ENCODE measurements around the gene PRKN.

The PRKN gene

GRCh38 chr6:161686655-161687054 lies 1040.9 kb downstream of the PRKN start:
- no peak for DNase-seq (ENCODE audit: low read depth)
- TF ChIP-seq MAX (IDR thresholded peaks at IDR 0.05; ENCODE audit: low read depth, low read length) (no peak), CTCF (IDR thresholded peaks at IDR 0.05; ENCODE audit: low read depth, low read length) (no peak), POLR2A (IDR thresholded peaks at IDR 0.05; ENCODE audit: extremely low read depth, insufficient read length) (no peak), MYC (IDR thresholded peaks at IDR 0.05; ENCODE audit: low read depth, low read length) (no peak)
- H3K4me3 ChIP-seq (ENCODE audit: low read depth, low read length): no peak overlapping the region

GRCh38 chr6:161684731-161685475 lies 1042.7 kb downstream of the PRKN start:
- TF ChIP-seq POLR2A (IDR thresholded peaks at IDR 0.05; ENCODE audit: extremely low read depth, insufficient read length) (no peak), CTCF (IDR thresholded peaks at IDR 0.05; ENCODE audit: low read depth, low read length) (no peak), MYC (IDR thresholded peaks at IDR 0.05; ENCODE audit: low read depth, low read length) (no peak), MAX (IDR thresholded peaks at IDR 0.05; ENCODE audit: low read depth, low read length) (no peak)
- H3K4me3 ChIP-seq (ENCODE audit: low read depth, low read length): no peak overlapping the region
- DNase-seq (ENCODE audit: low read depth): no peak

GRCh38 chr6:161683400-161683799 lies 1044.2 kb downstream of the PRKN start:
- TF ChIP-seq MAX (IDR thresholded peaks at IDR 0.05; ENCODE audit: low read depth, low read length): no peak
- TF ChIP-seq MYC (IDR thresholded peaks at IDR 0.05; ENCODE audit: low read depth, low read length): no peak
- TF ChIP-seq POLR2A (IDR thresholded peaks at IDR 0.05; ENCODE audit: extremely low read depth, insufficient read length): no peak
- no peak for TF ChIP-seq CTCF (IDR thresholded peaks at IDR 0.05; ENCODE audit: low read depth, low read length)
- H3K4me3 ChIP-seq (ENCODE audit: low read depth, low read length): no peak overlapping the region
- no peak for DNase-seq (ENCODE audit: low read depth)

- DNase-seq (ENCODE audit: low read depth): no peak
- no peak overlapping the region for H3K4me3 ChIP-seq (ENCODE audit: low read depth, low read length)
- TF ChIP-seq CTCF (IDR thresholded peaks at IDR 0.05; ENCODE audit: low read depth, low read length) (no peak), POLR2A (IDR thresholded peaks at IDR 0.05; ENCODE audit: extremely low read depth, insufficient read length) (no peak), MAX (IDR thresholded peaks at IDR 0.05; ENCODE audit: low read depth, low read length) (no peak), MYC (IDR thresholded peaks at IDR 0.05; ENCODE audit: low read depth, low read length) (no peak)
Observed at GRCh38 chr6:161682982-161683381, 1044.6 kb downstream of the PRKN start.

GRCh38 chr6:161679980-161680538 lies 1047.5 kb downstream of the PRKN start:
- no peak overlapping the region for H3K4me3 ChIP-seq (ENCODE audit: low read depth, low read length)
- DNase-seq (ENCODE audit: low read depth): no peak
- TF ChIP-seq CTCF (IDR thresholded peaks at IDR 0.05; ENCODE audit: low read depth, low read length) (no peak), POLR2A (IDR thresholded peaks at IDR 0.05; ENCODE audit: extremely low read depth, insufficient read length) (no peak), MAX (IDR thresholded peaks at IDR 0.05; ENCODE audit: low read depth, low read length) (no peak), MYC (IDR thresholded peaks at IDR 0.05; ENCODE audit: low read depth, low read length) (no peak)
